Dedifferentiated amniotic fluid mesenchymal stem cell (primary cell): Measurements from ENCODE around the gene SDK1.
"Not testable (repeated sequence)": the region's sequence is repeated elsewhere in the genome, so short reads cannot be mapped to it uniquely, and the experiment has no call there.

Experiments used
- DNase-seq: peaks from one replicate; pipeline ENCODE4 v3.0.0-alpha.2; 2016; ENCODE audit errors: extremely low spot score

The SDK1 gene

GRCh38 chr7:3732395-3733005 lies 431.4 kb downstream of the SDK1 start:
- DNase-seq = no peak

GRCh38 chr7:3733541-3734140 lies 432.6 kb downstream of the SDK1 start:
- DNase-seq = no peak

DNA sequence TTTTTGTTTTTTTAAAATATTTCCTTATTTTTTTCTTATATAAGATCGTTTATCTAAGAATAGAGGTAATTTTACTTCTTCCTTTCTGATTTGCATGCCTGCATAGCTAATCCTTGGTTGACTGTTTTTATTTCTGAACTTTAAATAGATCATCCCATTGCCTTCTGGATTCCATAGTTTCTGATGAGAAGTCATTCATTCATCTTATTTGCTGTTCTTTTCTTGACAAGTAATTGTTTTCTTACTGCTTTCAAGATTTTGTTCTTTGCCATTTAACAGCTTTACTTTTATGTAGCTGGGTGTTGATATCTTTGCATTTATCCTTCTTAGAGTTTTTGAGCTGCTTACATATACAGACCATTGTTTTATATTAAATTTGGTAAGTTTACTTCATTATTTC lies 437.9 kb downstream of the SDK1 start:
- DNase-seq = no peak

DNA sequence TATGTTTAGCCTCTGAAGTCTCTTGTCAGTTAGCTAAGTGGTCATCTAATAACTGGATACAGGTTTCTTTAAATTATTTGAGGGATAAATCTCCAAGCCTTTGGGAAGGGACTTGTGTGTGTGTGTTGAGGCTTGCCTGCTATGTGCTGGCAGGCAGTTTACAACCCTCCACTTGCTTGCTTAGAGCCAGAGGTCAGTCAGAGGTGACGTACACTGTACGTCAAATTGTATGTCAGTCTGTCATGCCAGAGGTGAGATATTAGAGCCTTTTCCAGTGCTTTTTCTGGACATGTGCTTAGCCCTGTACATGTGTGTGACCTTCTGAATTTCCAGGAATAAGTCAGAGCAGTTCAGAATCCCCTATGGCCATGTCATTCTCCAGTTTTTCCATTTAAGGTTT lies 438.9 kb downstream of the SDK1 start:
- DNase-seq = no peak

DNA sequence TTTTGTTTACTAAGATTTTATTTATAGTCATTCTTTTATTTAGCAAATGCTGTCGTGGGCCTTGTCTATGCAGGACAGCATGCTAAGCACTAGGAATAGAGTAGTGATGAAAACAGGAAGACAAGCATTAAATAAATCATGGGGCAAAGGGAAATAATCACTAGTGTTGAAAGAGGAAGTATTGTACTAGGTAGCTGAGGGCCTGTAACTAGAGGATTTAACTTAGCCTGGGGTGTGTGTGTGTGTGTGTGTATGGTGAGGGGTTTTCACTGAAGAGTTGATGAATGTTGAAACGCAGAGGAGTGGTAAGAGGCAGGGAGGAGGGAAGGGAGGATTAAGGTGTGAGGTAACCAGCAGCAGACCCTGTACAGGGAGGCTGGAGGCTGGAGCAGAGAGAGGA lies 446.4 kb downstream of the SDK1 start:
- DNase-seq = no peak

DNA sequence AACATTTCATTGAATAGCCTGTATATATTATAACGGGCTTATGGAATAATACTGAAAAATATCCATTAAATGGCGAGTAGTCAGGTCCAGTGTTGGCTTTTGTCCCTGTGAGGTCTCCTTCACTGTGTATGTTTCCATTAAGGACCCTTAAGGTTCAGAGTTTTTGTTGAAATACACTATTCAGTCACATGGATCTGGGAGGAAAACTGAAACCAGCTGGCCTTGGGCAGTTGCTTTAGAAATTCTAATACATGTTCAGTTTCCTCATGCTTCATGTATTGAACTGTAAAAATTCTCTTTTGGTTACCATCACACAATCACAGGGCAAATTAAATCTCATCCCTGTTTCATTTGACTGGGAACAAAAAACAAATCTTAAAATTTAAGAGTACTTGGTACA lies 447.3 kb downstream of the SDK1 start:
- DNase-seq = no peak

- no peak for DNase-seq
Observed at GRCh38 chr7:3753868-3754267, 452.8 kb downstream of the SDK1 start.

DNA sequence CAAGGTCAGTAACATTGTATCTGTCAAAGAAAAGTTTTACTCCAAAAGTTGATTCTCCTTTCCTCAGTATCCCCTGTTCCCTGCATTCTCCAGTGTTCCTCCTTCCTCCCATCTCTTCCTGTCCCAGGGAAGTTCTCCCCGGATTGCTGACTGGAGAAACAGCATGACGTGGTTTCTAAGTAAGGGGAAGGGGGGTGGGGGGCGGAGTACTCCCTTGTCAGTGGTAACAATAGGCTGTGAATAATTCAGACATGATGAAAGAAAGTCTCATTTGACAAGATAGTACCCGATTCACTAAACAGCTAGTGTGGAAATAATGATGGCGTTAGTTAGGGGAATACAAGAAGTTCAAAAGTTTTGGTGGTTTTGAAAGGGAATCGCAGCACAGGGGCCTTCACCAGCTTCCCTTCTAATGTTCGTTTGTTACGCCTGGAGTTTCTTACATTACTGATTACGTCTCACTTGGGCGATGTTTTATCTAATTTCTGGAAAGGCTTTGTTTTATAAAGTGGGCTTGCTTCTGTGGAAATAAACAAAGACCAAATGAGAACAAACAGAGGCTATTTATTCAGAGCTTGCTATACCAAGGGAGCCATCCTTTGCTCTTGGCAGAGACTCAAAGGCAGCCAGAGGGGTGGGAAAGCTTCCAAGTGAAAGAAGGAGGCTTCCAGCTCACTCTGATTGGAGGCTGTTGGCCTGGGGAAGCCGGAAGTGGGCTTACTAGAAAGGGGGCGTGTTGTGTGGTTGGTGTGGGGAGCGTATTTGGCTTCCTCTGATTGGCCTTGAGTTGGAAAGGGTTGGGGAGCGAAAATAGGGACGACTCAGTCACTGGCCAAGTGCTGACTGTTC lies 453.7 kb downstream of the SDK1 start:
- DNase-seq = no peak

DNA sequence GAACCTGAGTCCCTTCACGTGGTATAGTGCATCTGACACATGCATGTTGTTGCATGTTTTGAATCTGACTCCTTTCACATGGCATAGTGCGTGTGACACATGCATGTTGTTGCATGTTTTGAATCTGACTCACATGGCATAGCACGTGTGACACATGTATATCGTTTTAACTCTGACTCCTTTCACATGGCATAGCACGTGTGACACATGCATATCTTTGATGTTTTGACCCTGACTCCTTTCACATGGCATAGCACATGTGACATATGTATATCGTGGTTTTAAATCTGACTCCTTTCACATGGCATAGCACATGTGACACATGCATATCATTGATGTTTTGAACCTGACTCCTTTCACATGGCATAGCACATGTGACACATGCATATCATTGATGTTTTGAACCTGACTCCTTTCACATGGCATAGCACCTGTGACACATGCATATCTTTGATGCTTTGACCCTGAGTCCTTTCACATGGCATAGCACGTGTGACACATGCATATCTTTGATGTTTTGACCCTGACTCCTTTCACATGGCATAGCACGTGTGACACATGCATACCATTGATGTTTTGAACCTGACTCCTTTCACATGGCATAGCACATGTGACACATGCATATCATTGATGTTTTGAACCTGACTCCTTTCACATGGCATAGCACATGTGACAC lies 454.9 kb downstream of the SDK1 start:
- not testable (repeated sequence) for DNase-seq

DNA sequence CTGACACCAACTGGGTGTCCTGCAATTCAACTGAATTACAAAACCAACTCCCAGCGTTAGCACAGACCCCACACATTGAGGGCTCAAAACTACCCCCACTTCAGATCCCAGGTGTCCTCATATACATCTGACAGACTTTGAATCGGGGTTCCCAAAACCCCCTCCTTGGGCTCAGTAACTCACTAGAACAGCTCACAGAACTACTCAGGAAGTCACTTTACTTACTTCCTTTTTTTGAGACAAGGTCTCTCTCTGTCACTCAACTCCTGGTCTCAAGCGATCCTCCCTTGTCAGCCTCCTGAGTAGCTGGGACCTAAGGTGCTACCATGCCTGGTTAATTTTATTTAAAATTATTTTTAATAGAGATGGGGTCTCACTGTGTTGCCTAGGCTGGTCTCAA lies 456.0 kb downstream of the SDK1 start:
- DNase-seq = no peak

DNA sequence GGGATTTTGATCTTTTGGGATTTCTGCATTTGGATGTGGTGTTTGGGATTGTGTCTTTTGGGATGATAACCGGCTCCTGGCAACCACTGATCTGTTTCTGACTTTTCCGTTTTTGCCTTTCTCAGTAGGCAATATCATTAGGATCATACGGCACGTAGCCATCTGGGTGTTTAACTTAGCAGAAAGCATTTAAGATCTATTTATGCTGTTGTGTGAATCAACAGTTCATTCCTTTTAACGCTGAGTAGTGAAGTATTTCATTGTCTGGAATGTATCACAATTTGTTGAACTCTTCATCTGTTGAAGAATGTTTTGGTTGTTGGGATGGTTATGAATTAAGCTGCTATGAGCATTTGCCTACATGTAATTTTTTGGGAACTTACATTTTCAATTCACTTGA lies 459.6 kb downstream of the SDK1 start:
- no peak for DNase-seq

- DNase-seq = no peak
Observed at GRCh38 chr7:3762146-3762831, 461.2 kb downstream of the SDK1 start.

DNA sequence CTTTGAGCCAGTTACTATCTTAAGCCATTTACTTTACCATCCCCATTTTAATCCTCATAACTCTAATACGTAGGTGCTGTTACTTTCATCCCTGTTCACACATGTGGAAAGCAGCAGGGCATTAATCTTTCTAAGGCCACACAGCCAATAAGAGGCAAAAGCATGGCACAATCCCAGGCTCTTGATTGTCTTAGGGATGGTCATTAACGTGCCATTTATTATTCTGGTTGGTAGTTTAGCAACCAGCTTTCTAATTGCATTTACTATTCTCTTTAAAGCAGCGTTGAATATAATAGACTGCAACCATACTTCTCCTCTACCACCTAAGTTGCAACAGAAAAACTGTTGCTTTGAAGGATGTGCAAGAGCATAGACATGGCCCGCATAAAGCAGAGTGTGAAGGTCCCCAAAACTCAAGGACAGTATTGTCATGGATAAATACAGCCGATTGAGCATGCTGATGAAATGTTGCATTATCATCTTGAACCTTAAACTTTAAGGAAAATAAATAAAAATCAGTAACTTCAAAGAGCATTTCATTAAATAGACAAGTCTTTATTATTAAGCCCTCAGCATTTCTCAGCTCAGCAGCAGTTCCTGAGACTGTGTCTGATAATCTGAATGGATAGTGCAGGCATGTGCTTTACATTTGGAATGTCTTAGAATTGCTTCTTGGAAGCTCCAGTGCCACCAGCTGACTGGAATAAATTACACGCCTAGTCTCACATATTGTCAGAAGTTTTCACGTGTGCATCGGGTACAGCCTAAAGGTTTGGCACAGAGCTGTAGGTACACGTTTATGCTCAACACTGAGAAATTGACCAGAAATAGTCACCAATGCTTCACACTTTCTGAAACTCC lies 467.1 kb downstream of the SDK1 start:
- no peak for DNase-seq

DNA sequence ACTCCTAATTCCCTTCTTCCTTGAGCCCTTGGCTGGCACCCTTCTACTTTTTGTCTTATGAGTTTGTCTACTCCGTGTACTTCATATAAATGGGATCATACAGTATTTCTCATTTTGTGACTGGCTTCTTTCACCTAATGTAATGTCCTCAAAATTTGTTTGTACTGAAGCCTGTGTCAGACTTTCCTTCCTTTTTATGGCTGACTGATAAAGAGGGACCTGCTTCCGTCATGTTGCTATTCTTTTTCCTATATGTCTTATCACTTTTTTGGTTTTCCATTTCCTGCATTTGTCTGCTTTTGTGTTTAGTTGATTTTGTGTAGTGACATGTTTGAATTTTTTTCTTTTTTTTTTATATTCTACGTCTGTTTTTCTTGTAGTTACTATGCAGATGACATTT lies 470.9 kb downstream of the SDK1 start:
- DNase-seq = no peak

- no peak for DNase-seq
Observed at GRCh38 chr7:3778345-3778744, 477.3 kb downstream of the SDK1 start.

DNA sequence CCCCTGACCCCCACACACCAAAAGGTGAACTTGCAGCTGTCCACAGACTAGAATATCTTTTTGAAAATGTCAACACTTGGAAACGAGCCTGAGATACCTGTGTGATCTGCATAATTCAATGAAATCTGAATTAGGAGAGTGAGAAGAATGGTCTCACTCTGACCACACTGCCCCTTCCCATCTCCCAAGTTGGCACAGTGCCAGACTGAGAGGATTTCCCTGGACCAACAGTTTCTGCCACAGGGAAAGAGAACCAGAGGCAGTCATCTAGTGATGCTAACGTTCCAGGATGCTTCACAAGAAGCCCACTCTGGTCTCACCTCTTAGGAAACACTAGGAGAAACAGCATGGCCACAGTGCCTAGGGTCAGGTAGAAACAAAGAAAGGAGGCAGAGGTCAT lies 479.0 kb downstream of the SDK1 start:
- DNase-seq = no peak

DNA sequence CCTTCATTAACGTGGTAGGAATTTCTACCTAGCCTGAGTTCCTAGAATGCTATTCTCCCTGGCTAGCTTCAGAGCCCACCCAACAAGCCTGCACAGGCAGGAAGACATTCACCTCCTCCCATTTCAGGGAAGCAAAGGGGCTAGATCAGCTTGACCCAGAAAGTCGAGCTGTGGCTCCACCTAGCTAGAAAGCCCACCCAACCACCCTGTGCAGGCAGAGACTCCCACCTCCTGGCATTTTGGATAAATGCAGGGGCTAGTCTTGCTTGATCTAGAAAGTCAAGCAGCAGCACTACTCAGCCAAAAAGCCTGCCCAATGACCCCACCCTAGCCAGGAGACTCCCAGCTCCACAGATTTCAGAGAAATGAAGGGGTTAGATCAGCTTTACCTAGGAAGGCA lies 479.5 kb downstream of the SDK1 start:
- no peak for DNase-seq

- no peak for DNase-seq
Observed at GRCh38 chr7:3781607-3782006, 480.6 kb downstream of the SDK1 start.

DNA sequence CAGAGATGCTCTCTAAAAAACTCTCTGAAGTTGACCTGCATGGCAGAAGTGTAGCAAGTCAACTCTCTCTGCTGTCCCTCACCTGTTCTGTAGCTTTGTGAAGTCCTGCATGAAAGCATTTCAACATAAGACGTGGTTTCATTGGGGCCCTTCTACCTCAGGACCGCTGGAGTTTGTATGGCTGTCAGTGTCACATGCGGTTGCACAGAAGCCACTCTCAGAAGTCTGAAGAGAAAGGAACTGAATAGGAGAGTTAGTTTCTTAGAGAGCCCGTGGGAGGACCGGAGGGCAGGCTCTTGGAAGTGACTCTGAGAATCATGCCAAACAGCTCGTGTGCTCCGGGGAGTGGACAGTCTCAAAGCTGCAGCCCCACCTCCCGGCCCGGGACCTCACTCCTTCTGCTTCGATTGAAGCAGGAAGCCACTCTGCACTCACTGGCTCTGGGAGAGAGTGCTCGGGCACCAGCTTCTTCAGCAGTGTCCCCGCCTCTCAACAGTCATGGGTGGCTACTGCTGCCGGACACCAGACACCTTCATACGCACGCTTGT lies 486.7 kb downstream of the SDK1 start:
- DNase-seq = no peak

- no peak for DNase-seq
Observed at GRCh38 chr7:3790803-3791202, 489.8 kb downstream of the SDK1 start.

GRCh38 chr7:3791327-3791726 lies 490.3 kb downstream of the SDK1 start:
- DNase-seq = no peak
